ENCODE data around the gene ABHD16A.

ABHD16A gene

DNA sequence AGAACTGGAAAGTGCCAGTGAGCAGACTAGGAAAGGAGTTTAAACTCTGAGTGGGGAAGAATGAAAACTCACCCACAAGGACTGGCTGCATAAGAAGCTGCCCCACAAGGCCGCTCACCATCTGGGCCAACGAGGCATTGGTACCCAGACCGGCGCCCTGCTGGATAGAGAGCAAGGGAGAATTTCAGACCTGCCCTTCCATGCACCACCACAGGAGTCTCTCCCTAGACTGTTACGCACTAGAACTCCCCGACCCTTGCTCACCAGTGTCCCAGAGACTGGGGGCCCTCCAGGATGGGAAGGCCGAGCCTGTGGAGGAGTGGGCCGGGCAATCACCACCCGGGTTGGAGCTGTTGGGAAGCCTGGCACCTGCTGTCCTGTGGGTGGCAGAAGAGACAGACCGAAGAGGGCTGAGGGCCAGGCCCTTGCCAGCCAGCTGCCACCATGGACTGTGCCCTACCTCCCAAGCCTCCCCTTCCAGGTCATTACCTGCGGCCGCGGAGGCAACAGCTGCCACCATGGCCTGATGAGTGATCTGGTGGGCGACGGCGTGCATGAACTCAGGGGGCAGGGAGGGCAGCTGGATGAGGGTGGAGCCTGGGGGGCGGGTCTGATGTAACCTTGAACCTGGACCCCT, 59.2 kb downstream of the ABHD16A start:
- Histone ChIP-seq H3K36me3 (ENCODE audit: control insufficient read depth in 2 of 2, insufficient read depth in 2 of 2, low read length in 2 of 2) (peaks cover 78 to 84% of the 10 kb centered on the region in 2 donors), H3K27me3 (ENCODE audit: control insufficient read depth in 1 of 2, insufficient read depth in 2 of 2, low read length in 2 of 2) (no peaks in the 10 kb centered on the region), H3K27ac (ENCODE audit: low read length) (no peak overlapping the region), H3K9me3 (ENCODE audit: control insufficient read depth in 2 of 2, low read length in 2 of 2) (no peaks in the 10 kb centered on the region), H3K9ac (ENCODE audit: low read length in 2 of 2) (no peak overlapping the region), H3K4me1 (ENCODE audit: control insufficient read depth, insufficient read depth, low read length) (no peaks in the 10 kb centered on the region), H3K4me3 (ENCODE audit: low read length in 2 of 2) (no peak overlapping the region)

DNA sequence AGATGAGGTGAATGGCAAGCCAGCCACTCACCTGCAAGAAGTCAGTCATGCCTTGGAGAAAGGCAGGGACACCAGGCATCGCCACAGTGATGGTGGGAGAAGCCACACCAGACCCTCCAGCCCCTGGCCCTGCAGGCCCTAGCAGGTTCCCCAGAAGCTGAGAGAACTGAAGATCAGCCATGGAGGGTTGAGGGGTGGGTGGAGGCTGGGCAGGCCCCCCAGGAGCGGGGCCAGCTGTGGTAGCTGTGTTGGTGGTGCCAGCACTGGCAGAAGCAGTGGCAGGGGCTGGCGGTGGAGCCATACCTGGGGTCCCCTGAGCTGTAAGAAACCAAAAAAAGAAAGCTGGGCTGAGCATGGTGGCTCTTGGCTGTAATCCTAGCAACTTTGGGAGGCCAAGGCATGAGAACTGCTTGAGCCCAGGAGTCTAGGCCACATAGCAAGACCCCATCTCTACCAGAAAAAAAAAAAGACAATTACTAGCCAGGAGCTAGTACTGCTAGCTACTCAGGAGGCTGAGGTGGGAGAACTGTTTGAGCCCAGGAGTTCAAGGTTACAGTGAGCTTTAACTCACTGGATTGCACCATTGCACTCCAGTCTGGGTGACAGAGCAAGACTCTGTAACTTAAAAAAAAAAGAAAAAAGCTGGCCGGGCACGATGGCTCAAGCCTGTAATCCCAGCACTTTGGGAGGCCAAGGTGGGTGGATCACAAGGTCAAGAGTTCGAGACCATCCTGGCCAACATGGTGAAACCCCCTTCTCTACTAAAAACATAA, 60.1 kb downstream of the ABHD16A start:
- no peak overlapping the region for H3K9ac ChIP-seq (ENCODE audit: low read length in 2 of 2)
- H3K27me3 ChIP-seq (ENCODE audit: control insufficient read depth in 1 of 2, insufficient read depth in 2 of 2, low read length in 2 of 2), result no peaks in the 10 kb centered on the region
- H3K4me1 ChIP-seq (ENCODE audit: control insufficient read depth, insufficient read depth, low read length), result no peaks in the 10 kb centered on the region
- peaks cover 71 to 76% of the 10 kb centered on the region in 2 donors for H3K36me3 ChIP-seq (ENCODE audit: control insufficient read depth in 2 of 2, insufficient read depth in 2 of 2, low read length in 2 of 2)
- no peak overlapping the region for H3K27ac ChIP-seq (ENCODE audit: low read length)
- H3K4me3 ChIP-seq (ENCODE audit: low read length in 2 of 2), result no peak overlapping the region
- H3K9me3 ChIP-seq (ENCODE audit: control insufficient read depth in 2 of 2, low read length in 2 of 2), result no peaks in the 10 kb centered on the region

DNA sequence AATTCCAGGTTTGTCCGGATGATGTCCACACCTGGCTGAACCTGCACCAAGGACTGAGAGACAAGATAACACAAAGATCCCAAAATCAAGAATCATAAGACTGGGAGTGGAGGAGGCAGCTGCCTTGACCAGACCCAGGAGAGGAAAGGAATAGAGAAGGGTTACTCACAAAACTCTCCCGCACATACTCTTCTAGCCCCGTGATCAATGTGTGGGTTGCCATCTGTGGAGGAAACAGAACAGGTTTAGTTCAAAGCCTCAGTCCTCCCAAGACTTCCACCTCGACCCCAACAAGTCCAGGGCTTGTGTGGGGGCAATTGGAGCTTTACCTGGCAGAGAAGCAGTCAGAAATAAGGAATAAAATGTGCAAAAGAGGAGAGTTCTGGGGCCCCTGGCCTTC, 61.8 kb downstream of the ABHD16A start:
- Histone ChIP-seq H3K4me1 (ENCODE audit: control insufficient read depth, insufficient read depth, low read length) (no peaks in the 10 kb centered on the region), H3K9me3 (ENCODE audit: control insufficient read depth in 2 of 2, low read length in 2 of 2) (no peaks in the 10 kb centered on the region), H3K27me3 (ENCODE audit: control insufficient read depth in 1 of 2, insufficient read depth in 2 of 2, low read length in 2 of 2) (no peaks in the 10 kb centered on the region), H3K27ac (ENCODE audit: low read length) (no peak overlapping the region), H3K36me3 (ENCODE audit: control insufficient read depth in 2 of 2, insufficient read depth in 2 of 2, low read length in 2 of 2) (peaks cover 74 to 78% of the 10 kb centered on the region in 2 donors), H3K4me3 (ENCODE audit: low read length in 2 of 2) (no peak overlapping the region), H3K9ac (ENCODE audit: low read length in 2 of 2) (no peak overlapping the region)

DNA sequence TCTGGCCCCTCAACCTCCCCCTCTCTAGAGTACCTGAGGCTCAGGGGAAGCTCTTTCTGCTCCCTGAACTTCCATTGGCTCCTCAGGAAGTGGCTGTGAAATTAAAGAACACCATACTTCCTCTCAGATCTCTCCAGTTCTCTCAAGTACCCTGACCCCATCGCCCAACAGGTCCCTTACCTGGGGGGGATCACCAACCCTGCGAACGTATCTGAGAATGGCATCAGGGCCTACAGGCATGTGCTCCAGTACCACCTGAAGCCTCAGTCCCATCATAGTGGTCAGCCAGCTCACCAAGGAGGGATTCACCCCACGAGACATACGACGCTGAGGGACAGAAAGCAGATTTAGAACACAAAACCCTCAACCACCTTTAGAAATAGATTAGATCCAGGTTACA, 62.5 kb downstream of the ABHD16A start:
- no peaks in the 10 kb centered on the region for H3K4me1 ChIP-seq (ENCODE audit: control insufficient read depth, insufficient read depth, low read length)
- H3K27me3 ChIP-seq (ENCODE audit: control insufficient read depth in 1 of 2, insufficient read depth in 2 of 2, low read length in 2 of 2), result no peaks in the 10 kb centered on the region
- H3K9me3 ChIP-seq (ENCODE audit: control insufficient read depth in 2 of 2, low read length in 2 of 2), result no peaks in the 10 kb centered on the region
- peaks cover 74 to 78% of the 10 kb centered on the region in 2 donors for H3K36me3 ChIP-seq (ENCODE audit: control insufficient read depth in 2 of 2, insufficient read depth in 2 of 2, low read length in 2 of 2)
- H3K27ac ChIP-seq (ENCODE audit: low read length), result no peak overlapping the region
- H3K4me3 ChIP-seq (ENCODE audit: low read length in 2 of 2), result no peak overlapping the region
- no peak overlapping the region for H3K9ac ChIP-seq (ENCODE audit: low read length in 2 of 2)

DNA sequence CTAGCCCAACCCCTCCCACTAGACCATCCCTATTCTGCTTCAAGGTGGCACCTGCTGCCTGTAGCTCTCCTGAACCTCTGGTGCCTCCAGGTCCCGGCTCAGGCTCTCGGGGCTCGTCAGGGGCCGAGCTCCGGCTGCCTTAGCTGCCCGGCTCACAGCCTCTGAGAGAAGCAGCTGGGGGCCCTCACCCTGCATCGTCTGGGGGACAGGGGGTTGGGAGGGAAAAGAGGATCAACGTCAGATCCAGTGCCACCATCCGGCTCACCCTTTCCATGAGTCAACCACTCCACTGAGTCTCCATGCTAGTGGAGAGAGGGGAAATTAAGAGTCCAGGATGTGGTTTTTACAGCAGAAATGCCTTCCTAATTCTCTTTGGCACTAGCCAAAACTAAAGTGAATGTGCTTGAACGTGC, 63.7 kb downstream of the ABHD16A start:
- no peak overlapping the region for H3K27ac ChIP-seq (ENCODE audit: low read length)
- H3K9ac ChIP-seq (ENCODE audit: low read length in 2 of 2), result no peak overlapping the region
- peaks cover 74 to 78% of the 10 kb centered on the region in 2 donors for H3K36me3 ChIP-seq (ENCODE audit: control insufficient read depth in 2 of 2, insufficient read depth in 2 of 2, low read length in 2 of 2)
- no peak overlapping the region for H3K4me3 ChIP-seq (ENCODE audit: low read length in 2 of 2)
- no peaks in the 10 kb centered on the region for H3K4me1 ChIP-seq (ENCODE audit: control insufficient read depth, insufficient read depth, low read length)
- no peaks in the 10 kb centered on the region for H3K27me3 ChIP-seq (ENCODE audit: control insufficient read depth in 1 of 2, insufficient read depth in 2 of 2, low read length in 2 of 2)
- H3K9me3 ChIP-seq (ENCODE audit: control insufficient read depth in 2 of 2, low read length in 2 of 2), result no peaks in the 10 kb centered on the region

DNA sequence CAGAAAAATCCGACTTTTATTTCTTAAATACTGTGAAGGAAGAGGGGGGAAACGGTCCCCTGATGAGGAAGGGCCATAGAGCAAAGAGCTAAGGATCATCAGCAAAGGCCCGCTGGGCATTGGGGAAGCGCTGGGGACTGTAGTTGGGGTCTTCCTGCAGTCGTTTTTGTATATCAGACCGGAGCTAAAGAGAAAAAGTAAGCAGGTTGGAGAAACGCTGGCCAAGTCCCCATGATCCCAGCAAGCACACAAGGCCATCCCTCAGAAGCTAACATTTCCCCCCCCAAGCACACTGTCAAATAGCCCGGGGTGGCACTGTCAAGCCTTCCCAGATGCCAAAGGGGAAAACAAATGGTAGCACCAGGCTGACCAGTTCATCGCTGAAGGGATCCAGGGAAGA, 64.1 kb downstream of the ABHD16A start:
- Histone ChIP-seq H3K4me3 (ENCODE audit: low read length in 2 of 2) (no peak overlapping the region), H3K9me3 (ENCODE audit: control insufficient read depth in 2 of 2, low read length in 2 of 2) (no peaks in the 10 kb centered on the region), H3K4me1 (ENCODE audit: control insufficient read depth, insufficient read depth, low read length) (no peaks in the 10 kb centered on the region), H3K9ac (ENCODE audit: low read length in 2 of 2) (no peak overlapping the region), H3K27me3 (ENCODE audit: control insufficient read depth in 1 of 2, insufficient read depth in 2 of 2, low read length in 2 of 2) (no peaks in the 10 kb centered on the region), H3K36me3 (ENCODE audit: control insufficient read depth in 2 of 2, insufficient read depth in 2 of 2, low read length in 2 of 2) (peaks cover 74 to 78% of the 10 kb centered on the region in 2 donors), H3K27ac (ENCODE audit: low read length) (no peak overlapping the region)
